GM19324 (cell line): Measurements from ENCODE around the gene KCNQ5.
"Not testable (repeated sequence)": the region's sequence is repeated elsewhere in the genome, so short reads cannot be mapped to it uniquely, and the experiment has no call there.

ENCODE experiments used
- ATAC-seq: cut with Tn5 transposase; IDR thresholded peaks from one replicate; pipeline ENCODE4 v1.9.1; 2021; ENCODE audit warnings: mild to moderate bottlenecking, moderate library complexity; ENCODE audit not compliant: unreplicated experiment, low FRiP score

KCNQ5 gene

DNA sequence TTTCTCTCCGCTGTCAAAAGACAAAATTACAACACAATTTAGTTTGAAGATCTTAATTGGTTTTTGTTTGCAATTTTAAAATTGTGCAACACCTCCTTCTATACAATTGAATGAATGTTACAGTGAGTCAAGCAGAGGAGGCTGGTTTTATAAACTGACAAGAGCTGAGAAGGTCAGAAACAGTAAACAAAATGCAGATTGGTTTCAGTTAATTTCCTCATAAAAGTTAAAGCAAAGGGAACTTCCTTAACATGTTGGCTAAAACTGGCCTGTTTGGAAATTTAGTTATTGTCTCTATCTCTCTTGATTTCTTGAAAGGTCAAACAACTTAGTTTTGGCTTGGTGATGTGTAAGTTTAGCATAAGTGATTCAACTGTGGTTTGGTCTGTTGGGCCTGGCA is 581.2 kb downstream of the KCNQ5 start:
- ATAC-seq, result no peak

DNA sequence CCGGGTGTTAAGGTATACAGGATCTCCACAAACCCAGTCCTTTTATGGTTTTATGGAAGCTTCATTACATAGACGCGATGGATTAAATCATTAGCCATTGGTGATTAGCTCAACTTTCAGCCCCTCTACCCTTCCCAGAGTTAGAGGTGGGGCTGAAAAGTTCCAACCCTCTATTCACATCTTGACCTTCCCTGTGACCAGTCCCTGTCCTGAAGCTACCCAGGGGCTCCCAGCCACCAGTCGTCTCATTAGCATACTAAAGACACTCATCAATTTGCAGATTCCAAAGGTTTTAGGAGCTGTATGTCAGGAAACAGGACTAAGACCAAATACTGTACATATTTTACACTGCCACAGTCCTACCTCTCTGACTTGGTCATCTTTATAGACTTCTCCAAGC is 582.4 kb downstream of the KCNQ5 start:
- no peak for ATAC-seq

DNA sequence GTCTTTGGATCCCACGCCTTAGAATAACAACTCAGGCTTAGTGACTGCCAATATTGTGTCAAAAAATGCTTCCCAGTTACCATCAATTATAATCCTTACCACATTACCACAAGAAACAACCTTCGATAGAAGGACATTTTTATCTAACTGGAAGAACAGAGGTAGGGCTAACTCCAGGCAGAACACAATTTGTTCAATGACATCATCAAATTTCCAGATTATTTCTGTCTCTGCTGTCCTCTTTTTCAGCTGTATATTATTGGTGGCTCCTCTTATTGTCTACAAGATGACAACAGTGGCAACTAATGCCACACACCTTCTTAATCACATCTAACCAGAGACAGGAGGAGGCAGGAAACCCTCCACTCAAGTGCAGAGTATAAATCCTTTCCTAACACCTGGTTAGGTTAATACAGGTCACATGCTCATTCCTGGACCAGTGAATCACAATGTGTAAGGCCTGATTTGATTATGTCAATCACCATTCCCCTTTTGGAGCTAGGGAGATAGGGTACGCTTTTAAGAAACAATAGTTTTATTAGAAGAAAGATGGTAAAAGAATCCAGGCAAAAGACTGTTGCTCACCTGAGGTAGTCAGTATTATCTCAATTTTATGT is 585.5 kb downstream of the KCNQ5 start:
- no peak for ATAC-seq

DNA sequence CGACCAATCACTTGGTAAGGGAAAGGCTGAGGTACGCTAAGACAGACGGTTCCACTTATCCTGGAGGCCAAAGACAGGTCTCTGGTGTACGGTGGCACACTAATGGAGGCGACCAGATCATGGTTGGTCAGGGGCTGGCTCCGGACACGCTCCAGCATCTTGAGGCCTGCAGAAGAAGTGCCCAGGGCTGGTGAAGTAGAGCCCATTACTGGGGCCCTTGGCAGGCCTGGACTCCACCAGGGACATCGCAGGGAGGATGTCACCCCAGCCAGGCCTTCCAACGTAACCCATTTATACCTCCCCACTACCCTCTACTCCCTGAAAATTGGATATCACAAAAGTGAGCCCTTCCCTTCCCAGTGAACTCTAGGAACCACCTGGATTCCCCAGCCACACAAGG is 587.3 kb downstream of the KCNQ5 start:
- no peak for ATAC-seq

DNA sequence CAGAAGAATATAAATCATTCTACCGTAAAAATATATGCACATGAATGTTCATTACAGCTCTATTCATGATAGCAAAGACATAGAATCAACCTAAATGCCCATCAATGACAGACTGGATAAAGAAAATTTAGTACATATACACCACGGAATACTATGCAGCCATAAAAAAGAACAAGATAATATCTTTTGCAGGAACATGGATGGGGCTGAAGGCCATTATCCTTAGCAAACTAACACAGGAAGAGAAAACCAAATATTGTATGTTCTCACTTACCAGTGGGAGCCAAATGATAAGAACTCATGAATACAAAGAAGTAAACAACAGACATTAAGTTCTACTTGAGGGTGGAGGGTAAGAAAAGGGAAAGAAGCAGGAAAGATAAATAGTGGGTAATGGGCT is 595.0 kb downstream of the KCNQ5 start:
- ATAC-seq, result no peak

DNA sequence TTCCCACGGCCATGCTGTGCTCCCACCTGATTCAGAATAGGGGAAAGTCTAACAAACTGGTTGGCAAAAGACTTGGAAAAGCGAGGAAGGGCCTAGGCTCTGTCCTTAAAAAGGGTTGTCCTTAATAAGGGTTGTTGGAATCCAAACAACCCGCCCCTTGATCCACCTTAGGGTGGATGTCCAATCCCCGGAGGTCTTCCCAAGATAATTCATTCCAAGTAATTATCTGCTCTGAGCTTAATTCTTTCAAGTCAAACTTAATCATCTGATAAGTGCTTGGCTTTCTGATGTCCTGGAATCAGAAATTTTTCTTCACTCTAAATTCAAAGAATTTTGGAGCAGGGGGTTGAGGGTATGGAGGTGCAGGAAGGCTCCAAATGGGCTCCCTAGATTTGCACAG is 603.5 kb downstream of the KCNQ5 start, which contains the start of gene KHDC1L:
TSS of gene KHDC1L (minus strand) at position 101 of the 400 bp plus-strand sequence. CDS start at position 13, 88 bp downstream.
- no peak for ATAC-seq

DNA sequence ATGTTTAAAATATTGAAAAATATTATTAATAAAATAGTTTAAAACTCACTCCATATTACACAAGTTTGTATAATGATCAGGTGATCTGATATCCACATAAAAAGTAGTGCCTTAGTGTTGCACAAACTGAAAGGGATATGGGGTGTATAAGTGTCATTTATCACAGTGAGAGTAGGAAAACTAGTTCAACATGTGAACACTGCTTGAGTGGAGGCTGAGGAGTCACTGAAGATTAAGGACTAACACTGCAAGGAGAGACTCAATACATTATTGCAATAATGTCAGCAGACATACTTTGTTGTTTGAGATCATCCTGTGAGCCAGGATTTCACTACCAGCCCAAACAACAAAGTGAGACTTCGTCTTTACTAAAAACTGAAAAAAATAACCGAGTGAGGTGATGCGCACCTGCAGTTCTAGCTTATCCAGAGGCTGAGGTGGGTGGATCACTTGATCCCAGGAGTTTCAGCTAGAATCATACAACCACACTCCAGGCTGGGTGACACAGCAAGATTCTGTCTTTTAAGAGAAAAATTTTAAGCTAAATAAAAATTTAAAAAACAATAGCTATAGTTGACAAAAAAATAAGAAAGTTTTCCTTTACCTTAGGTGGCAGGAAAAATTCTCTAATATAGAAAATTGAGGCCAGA is 605.9 kb downstream of the KCNQ5 start:
- ATAC-seq, result no peak

DNA sequence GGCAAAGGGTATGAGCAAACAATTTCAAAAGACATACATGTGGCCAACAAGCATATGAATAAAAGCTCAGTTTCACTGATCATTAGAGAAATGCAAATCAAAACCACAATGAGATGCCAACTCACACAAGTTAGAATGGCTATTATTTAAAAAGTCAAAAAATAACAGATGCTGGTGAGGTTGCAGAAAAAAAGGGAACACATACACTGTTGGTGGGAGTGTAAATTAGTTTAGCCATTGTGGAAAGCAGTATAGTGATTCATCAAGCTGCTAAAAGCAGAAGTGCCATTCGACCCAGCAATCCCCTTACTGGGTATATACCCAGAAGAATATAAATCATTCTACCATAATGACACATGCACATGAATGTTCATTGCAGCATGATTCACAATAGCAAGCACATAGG is 610.1 kb downstream of the KCNQ5 start:
- ATAC-seq, result peak; percentile 43

DNA sequence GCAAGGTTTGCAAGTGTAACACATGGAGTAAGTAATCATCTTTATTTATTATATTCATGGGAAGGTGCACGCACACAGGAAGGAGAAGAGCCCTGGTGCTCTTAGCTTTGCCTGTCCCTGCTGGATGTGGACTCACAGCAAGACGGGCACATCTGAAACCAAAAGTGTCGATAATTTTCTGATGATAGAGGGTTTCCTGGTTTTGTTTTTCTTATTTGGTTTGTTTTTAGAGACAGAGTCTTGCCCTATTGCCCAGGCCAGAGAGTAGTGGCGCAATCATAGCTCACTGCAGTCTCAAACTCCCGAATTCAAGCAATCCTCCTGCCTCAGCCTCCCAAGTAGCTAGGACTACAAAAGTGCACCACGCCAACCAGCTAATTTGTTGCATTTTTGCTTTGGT is 611.2 kb downstream of the KCNQ5 start:
- no peak for ATAC-seq

DNA sequence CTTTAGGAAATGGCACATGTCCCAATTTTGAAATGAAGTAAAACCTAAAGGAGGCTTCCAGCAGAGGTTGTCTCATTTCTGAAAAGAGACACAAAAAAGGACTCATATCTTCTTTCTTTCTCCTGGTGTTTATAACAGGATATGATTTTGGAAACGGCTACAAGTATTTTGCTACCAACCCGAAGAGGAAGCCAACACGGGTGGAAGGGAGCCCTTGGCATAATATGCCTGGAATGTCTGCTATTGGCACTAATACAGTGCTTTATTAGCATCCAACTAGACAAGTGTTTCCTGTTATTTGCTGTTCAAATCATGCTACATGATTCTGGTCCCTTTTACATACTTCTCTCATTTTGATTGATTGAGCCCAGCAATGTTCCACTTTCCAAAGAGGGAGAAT is 612.1 kb downstream of the KCNQ5 start:
- ATAC-seq, result not testable (repeated sequence)

DNA sequence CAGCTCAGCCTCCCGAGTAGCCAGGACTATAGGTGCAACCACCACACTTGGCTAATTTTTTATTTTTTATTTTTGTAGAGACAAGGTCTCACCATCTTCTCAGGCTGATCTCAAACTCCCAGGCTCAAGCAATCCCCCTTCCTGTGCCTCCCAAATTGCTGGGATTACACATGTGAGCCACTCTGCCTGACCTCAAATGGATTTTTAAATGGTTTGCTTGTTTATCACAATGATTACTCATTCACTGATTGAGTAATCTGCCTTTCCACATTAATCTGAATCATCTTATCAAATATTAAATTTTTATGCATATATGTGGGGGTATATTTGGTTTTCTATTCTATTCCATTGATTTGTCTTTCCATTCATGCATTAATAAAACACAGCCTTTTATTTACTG is 612.9 kb downstream of the KCNQ5 start:
- no peak for ATAC-seq

DNA sequence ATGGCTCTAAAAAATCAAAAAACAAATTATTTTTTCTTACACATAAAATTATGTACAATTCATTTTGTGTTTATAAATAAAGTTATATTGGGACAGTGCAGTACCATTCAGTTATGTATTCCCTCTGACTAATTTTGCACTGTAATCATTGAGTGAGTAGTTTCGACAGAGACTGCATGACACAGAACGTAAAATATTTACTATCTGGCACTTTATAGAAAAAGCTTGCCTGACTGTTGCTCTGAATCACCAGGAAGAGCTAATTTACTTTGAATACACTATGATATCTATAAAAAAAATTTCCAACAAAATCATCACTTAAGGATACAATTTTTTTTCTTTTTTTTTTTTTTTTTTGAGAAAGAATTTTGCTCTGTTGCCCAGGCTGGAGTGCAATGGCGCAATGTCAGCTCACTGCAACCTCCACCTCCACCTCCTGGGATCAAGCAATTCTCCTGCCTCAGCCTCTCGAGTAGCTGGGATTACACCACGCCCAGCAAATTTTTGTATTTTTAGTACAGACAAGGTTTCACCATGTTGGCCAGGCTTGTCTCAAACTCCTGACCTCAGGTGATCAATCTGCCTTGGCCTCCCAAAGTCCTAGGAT is 614.4 kb downstream of the KCNQ5 start:
- no peak for ATAC-seq

DNA sequence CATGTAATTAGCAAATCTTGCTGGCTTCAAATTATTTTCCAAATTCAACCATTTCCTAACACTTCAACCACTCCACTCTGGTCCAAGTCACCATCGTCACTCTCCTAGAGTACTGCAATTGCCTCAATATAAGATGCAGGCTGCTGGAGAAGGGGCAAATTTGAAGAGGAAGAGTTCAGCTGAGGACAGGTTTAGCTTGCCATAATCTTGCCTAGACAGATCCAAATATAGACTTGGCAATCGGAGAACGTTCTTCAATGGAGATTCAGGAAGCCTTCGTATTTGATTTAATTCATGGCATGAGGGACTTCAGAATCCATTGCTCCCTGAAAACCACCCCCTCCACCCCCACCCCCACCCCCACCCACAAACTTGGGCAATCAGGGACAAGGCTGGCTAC is 618.9 kb downstream of the KCNQ5 start:
- no peak for ATAC-seq

DNA sequence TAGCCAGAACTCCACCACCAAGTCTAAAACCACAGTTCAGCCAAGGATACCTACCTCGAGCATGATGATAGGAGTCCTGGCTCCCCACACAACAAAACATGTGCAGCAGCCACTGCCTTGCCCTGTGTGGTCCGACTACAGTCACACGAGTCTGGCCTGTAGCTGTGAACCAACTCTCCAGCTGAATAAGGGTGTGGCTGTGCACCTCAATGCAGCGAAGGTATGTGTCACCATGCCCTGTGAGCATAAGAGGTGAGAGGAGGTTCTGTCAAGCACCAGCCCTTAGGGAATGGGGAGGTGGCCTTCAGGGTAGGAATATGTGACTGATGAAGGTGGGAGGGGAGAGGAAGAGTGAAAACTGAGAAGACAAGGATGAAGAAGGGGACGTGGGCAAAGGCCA is 620.1 kb downstream of the KCNQ5 start:
- ATAC-seq, result no peak
